ELR (cell line): ENCODE results near the gene DENND1C.
"Not testable (repeated sequence)": the region's sequence is repeated elsewhere in the genome, so short reads cannot be mapped to it uniquely, and the experiment has no call there.

Experiments used
- DNase-seq: peaks from one replicate; pipeline ENCODE4 v3.0.0-alpha.2; 2015; ENCODE audit warnings: low read depth

DENND1C gene

DNA sequence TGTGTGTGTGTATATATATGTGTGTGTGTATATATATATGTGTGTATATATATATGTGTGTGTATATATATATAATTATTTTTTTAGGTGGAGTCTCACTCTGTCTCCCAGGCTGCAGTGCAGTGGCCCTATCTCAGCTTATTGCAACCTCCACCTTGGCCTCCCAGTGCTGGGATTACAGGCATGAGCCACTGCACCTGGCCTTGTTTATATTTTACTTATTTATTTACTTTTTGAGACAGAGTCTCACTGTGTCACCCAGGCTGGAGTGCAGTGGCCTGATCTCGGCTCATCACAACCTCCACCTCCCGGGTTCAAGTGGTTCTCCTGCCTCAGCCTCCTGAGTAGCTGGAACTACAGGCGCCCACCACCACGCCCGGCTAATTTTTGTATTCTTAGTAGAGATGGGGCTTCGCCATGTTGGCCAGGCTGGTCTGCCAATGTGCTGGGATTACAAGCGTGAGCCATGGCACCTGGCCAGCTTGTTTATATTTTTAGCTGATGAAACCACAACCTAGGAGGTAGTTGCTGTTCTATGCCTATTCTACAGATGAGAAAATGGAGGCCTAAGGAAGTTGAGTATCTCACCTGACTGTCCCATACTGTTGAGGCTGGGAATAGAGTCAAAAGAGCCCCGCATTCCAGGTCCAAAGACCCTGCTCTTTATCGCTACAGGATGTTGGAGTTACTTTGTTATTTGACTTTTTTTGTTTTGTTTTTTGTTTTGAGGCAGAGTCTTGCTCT lies 26.6 kb upstream of the DENND1C start:
- DNase-seq = not testable (repeated sequence)

GRCh38 chr19:6503407-6504201 lies 22.0 kb upstream of the DENND1C start:
- no peak for DNase-seq

DNA sequence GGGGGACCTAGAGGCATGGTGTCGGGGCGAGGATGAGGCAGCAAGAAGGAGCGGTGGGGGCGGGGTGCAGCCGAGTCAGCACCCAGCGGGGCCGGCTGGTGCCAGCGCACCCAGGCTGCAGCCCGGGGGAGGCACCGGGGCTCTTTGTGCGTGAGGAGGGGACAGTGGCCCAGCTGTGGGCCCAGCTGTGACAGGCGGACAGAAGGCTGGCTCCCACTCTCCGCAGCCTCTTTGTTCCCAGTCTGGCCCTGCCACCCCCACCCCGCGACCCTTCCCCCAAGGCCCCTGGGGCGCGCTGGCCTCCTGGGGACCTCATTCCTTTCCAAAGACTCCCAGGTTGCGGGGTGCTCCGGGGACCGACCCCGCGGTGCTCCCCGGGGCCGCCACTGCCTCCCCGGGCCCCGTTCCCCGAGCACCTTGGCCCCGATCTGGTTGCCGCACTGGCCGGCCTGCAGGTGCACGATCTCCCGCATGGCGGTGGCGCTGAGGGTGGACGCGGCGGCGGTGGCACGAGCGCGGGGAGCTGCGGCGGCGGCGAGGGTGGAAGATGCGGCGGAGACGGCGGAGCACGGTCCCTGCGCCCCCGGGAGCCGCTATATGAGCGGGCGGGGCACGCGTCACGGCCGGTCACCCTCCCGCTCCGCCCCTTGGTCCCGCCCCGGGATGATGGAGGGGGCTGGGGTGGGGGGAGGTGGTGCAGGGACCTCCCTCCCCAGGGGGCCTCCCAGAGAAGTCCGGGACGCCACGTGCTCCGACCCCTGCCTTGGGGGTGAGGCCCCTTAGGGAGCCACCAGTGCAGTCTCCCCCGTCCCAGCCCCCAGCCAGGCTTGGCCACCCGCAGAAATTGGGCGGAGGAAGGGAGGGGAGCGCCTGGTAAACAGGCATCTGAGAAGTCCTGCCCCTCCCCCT lies 20.4 kb upstream of the DENND1C start, which contains the start of gene TUBB4A:
Gene TUBB4A (minus strand): TSS at position 570 of the 909 bp plus-strand sequence. CDS start 97 bp downstream, at position 473.
- no peak for DNase-seq

- DNase-seq = no peak
These were observed 19.5 kb upstream of the DENND1C start for GRCh38 chr19:6500837-6501739.

DNA sequence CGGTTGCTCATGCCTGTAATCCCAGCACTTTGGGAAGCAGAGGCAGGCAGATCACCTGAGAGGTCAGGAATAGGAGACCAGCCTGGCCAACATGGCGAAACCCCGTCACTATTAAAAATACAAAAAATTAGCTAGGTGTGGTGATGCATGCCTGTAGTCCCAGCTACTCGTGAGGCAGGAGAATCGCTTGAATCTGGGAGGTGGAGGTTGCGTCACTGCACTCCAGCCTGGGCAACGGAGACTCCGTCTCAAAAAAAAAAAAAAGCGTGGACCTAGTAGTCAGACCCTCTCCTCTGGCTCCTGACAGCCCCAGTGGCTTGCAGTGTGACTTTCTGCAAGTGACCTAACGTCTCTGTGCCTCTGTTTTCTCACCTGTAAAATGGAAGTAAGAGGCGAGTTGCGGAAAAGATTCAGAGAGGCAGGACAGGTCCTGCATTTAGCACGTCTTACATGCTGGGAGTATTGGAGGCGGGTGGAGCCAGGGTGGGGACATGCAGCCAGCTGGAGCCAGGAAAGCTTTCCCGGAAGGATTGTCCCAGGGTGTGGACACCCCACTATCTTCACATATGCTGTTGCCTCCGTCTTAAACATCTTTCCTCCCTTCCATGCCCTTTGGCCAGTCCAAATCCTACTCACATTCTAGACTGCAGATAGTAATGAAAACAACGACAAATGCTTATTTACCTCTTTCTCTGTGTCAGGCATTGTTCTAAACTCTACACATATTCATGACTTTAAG lies 17.6 kb upstream of the DENND1C start:
- DNase-seq = no peak

GRCh38 chr19:6498294-6499036 lies 16.9 kb upstream of the DENND1C start:
- no peak for DNase-seq

DNA sequence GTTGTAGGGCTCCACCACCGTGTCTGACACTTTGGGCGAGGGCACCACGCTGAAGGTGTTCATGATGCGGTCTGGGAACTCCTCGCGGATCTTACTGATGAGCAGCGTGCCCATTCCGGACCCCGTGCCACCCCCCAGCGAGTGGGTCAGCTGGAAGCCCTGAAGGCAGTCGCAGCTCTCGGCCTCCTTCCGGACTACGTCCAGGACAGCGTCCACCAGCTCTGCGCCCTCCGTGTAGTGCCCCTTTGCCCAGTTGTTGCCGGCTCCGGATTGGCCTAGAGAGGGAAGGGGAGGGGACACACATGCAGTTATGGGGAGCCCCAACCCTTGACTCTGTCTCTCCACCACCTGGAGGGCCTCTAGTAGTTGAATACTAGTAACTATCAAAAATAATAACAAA lies 14.4 kb upstream of the DENND1C start:
- DNase-seq = no peak

GRCh38 chr19:6494438-6495036 lies 12.9 kb upstream of the DENND1C start:
- DNase-seq = no peak

DNA sequence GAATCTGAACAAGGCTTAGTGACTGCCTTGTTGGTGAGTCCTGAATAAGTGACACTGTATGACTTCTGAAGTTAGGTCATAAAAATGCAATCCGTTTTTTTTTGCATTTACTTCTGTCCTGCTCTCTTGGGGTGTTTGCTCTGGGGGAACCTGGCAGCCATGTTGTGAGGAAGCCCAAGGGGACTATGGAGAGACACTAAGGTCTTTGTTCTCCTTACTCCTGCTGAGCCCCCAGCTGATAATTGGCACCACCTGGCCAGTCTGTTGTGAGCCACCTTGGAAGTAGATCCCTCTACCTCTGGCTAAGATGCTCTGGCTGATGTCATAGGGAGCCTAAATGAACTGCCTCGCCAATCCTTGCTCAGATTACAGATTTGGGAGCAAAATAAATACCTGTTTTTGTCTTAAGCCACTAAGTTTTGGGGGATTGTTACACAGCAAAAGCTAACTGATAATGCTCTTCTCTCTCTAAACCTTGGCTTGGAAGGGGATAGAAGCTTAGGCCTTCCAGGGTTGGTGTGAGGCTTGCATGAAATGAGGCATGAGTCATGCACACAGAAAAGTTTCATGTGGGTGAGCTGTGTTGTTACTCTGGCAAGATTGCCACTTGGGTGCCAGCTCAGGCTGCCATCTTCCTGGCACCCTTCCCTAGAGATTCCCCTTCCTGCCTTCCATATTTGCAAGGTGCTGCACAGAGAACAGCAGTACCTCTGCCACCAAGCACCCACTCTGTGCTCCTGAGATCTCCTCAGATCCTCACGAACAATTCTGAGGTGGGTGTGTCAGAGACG lies 10.4 kb upstream of the DENND1C start:
- DNase-seq = no peak

GRCh38 chr19:6490134-6490533 lies 8.5 kb upstream of the DENND1C start:
- DNase-seq = no peak

GRCh38 chr19:6489278-6490061 lies 7.9 kb upstream of the DENND1C start:
- DNase-seq = no peak

DNA sequence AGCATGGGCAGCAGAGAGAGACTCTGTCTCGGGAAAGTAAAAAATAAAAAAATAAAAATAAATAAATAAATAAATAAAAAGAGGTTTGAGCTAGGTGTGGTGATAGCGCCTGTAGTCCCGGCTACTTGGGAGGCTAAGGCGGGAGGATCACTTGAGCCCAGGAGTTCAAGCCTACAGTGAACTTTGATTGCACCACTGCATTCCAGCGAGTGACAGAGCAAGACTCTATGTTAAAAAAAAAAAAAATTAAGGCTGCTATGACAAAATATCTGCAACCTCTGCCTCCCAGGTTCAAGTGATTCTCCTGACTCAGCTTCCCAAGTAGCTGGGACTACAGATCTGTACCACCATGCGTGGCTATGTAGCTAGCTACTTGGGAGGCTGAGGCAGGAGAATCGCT lies 3.2 kb upstream of the DENND1C start:
- no peak for DNase-seq

DNA sequence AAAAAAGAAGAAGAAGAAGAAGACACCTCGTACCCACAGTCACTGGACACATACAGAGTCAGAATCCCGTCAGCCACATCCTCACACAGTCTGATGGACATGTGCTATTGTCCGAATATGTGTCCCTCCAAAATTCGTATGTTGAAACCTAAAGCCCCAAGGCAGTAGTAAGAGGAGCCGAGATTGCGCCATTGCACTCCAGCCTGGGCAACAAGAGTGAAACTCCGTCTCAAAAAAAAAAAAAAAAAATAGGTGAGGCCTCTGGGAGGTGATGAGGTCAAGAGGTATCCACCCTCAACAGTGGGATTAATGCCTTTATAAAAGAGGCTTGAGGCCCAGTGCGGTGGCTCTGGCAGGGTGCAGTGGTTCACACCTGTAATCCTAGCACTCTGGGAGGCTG lies 2.6 kb upstream of the DENND1C start:
- DNase-seq = no peak

GRCh38 chr19:6483235-6483634 lies 1.6 kb upstream of the DENND1C start:
- no peak for DNase-seq

GRCh38 chr19:6482343-6482686 lies 728 bp upstream of the DENND1C start:
- no peak for DNase-seq

DNA sequence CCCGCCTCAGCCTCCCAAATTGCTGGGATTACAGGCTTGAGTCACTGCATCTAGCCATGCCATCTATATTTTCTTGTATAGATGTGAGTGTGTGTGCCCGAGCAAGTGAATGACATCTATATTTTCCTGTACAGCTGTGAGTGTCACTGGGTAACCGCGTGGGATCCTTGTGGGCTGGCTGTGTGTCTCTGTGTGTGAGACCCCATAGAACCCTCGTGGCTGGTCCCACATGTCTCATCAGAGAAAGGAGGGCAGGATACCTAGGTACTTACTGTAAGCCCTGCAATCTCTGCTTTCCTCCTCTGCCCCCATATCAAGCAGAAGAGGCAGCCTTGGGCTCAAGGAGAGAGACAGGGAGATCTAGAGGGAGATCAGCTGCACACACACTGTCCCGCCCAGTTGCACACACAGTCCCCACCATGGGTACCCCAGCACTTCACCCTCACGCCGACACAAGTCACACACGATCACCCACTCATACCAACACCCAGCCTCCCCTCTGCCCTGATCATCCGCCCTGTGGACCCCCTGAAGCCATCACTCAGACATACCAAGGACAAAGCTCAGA lies 655 bp downstream of the DENND1C start:
- DNase-seq = no peak

DNA sequence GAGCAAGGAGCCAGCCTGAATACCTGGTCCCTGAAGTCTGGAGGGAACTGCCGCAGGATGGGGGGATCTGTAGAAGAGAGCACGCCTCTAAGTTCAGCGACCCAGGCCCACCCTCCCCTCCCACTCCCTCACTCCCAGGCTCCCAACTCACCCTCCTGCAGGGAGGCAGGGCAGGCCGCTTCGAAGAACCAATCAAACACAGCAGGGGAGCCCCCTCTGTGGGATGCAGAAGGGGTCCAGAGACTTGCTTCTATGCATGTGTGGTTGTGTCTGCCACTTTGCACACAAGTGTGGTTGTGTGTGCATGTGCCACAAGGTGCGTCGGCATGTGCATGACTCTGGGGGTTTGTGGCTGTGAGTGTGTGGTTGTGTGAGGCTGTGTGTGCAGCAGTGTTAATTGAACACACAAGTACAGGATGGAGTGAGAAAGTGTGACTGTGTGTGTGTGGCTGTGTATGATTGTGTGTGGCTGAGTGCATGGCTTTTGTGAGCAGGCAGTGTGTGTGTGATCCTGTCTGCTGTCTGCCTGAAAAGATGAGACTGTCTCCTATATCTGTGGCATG lies 1.7 kb downstream of the DENND1C start:
- DNase-seq = no peak
